OCI-LY7 (cell line): Measurements from ENCODE around the gene PRRC2B. TPM values are rescaled to one million over a fixed set of nuclear protein-coding genes. Genes with fewer than 3 reads are reported as not detected.

Source experiments
- BruUV-seq: library from RNA; stranded (reverse); fragments of 400-500 nt; replicated peaks from 2 replicates; lab custom pipeline; 2021; lab: Mats Ljungman, UMichigan
- CTCF ChIA-PET: fragments of 300-600 bp; sonication (Branson Sonifier 250); formaldehyde crosslinking; loops from one replicate; lab custom pipeline; 2022; ENCODE audit warnings: antibody characterized with exemption; ENCODE audit not compliant: unreplicated experiment; lab: Charles Lee
- POLR2A ChIA-PET: fragments of 300-600 bp; sonication (Branson Sonifier 250); formaldehyde crosslinking; loops from one replicate; lab custom pipeline; 2022; ENCODE audit warnings: antibody characterized with exemption; lab: Charles Lee
- DNase-seq: peaks from one replicate; pipeline ENCODE4 v3.0.0-alpha.2; 2015; ENCODE audit warnings: low spot score
- H2AFZ ChIP-seq: fragments of 200-600 bp; sonication (generic), shearing (Covaris generic); 2 replicates; pipeline ENCODE4 v1.6.1; 2014; ENCODE audit warnings: mild to moderate bottlenecking, antibody characterized with exemption, low read length, moderate library complexity
- H3K27ac ChIP-seq: fragments of 200-600 bp; sonication (generic); 2 replicates; pipeline ENCODE4 v1.5.1; 2014; ENCODE audit warnings: mixed run types, low read depth, mild to moderate bottlenecking, moderate library complexity, low read length, inconsistent platforms; ENCODE audit not compliant: poor library complexity, severe bottlenecking
- H3K36me3 ChIP-seq: fragments of 200-600 bp; sonication (generic); 2 replicates; pipeline ENCODE4 v1.6.1; 2014; ENCODE audit warnings: mild to moderate bottlenecking, antibody characterized with exemption, low read length, moderate library complexity, mixed read lengths; ENCODE audit not compliant: insufficient read depth
- H3K4me1 ChIP-seq: fragments of 200-600 bp; sonication (generic); 2 replicates; pipeline ENCODE4 v1.5.1; 2014; ENCODE audit warnings: mild to moderate bottlenecking, low read length; ENCODE audit not compliant: insufficient read depth, poor library complexity, severe bottlenecking
- H3K4me2 ChIP-seq: fragments of 200-600 bp; sonication (generic); 2 replicates; pipeline ENCODE4 v1.6.1; 2014; ENCODE audit warnings: mild to moderate bottlenecking, low read length
- H3K4me3 ChIP-seq: fragments of 200-600 bp; sonication (generic); 2 replicates; pipeline ENCODE4 v1.5.1; 2014; ENCODE audit warnings: mild to moderate bottlenecking, low read depth, low read length; ENCODE audit not compliant: poor library complexity, severe bottlenecking
- H3K79me2 ChIP-seq: fragments of 200-600 bp; sonication (generic); 2 replicates; pipeline ENCODE4 v1.6.1; 2016; ENCODE audit warnings: low read depth, mild to moderate bottlenecking, low read length, moderate library complexity, mixed read lengths; ENCODE audit not compliant: insufficient read depth
- H3K9me2 ChIP-seq: fragments of 200-600 bp; sonication (generic); 2 replicates; pipeline ENCODE4 v1.6.1; 2016; ENCODE audit warnings: mild to moderate bottlenecking, low read length, mixed read lengths; ENCODE audit not compliant: insufficient read depth
- H3K9me3 ChIP-seq: fragments of 200-600 bp; sonication (generic); 2 replicates; pipeline ENCODE4 v1.6.1; 2014; ENCODE audit warnings: mild to moderate bottlenecking, mixed run types, low read length, mixed read lengths
- H4K20me1 ChIP-seq: fragments of 200-600 bp; sonication (generic); 2 replicates; pipeline ENCODE4 v1.6.1; 2014; ENCODE audit warnings: mild to moderate bottlenecking, antibody characterized with exemption, low read length, moderate library complexity, mixed read lengths; ENCODE audit not compliant: insufficient read depth
- CTCF ChIP-seq: fragments of 200-600 bp; sonication (generic); conservative IDR thresholded peaks from 2 replicates; pipeline ENCODE4 v1.5.1; 2014; ENCODE audit warnings: mild to moderate bottlenecking, antibody characterized with exemption, low read length, moderate library complexity, mixed read lengths
- EZH2phosphoT487 ChIP-seq: fragments of 200-600 bp; sonication (generic); IDR thresholded peaks from 2 replicates; pipeline ENCODE4 v1.6.1; 2018; ENCODE audit warnings: low read depth, borderline replicate concordance, mild to moderate bottlenecking, mixed run types, antibody characterized with exemption, low read length, moderate library complexity, mixed read lengths
- intact Hi-C: fragments of 100-400 bp; cut with micrococcal nuclease; formaldehyde crosslinking; loops from one replicate; pipeline ENCODE4 v1.10.0; 2022; ENCODE audit not compliant: unreplicated experiment
- total RNA-seq, 2 experiments: library from RNA; depleted of rRNA in 1 of 2; stranded (reverse); fragments of >200 nt in 1 of 2; shearing (Covaris generic) in 1 of 2; gene quantifications; 2 replicates each; pipeline ENCODE4 v1.2.3, GENCODE V29; 2014 to 2022

The PRRC2B gene
- total RNA-seq, 2 experiments from 2014 or later, result 84.2 to 210 TPM

GRCh38 chr9:131358556-131358955 is 35.3 kb upstream of the PRRC2B start:
- CTCF ChIA-PET, result no interaction called here
- DNase-seq, result no peak
- no peak overlapping the region for H3K4me2 ChIP-seq
- POLR2A ChIA-PET, result interaction anchor here (0.6 kb wide), 1 partner anchor 123 kb away, joined by 3 read pairs; no protein-coding TSS in a partner anchor
- H2AFZ ChIP-seq, result no peak overlapping the region
- H4K20me1 ChIP-seq, result no peaks in the 10 kb centered on the region
- no peak overlapping the region for H3K27ac ChIP-seq
- TF ChIP-seq EZH2phosphoT487 (no peak), CTCF (no peak)
- H3K4me3 ChIP-seq, result no peak overlapping the region
- no TSS peak for BruUV-seq
- intact Hi-C loops, result no loop called here
- no peaks in the 10 kb centered on the region for H3K9me2 ChIP-seq
- H3K9me3 ChIP-seq, result no peaks in the 10 kb centered on the region
- H3K4me1 ChIP-seq, result peaks cover 4% of the 10 kb centered on the region
- no peaks in the 10 kb centered on the region for H3K36me3 ChIP-seq
- H3K79me2 ChIP-seq, result no peaks in the 10 kb centered on the region

- Histone ChIP-seq H3K9me3 (no peaks in the 10 kb centered on the region), H3K4me1 (peaks cover 3% of the 10 kb centered on the region), H3K4me2 (no peak overlapping the region), H4K20me1 (no peaks in the 10 kb centered on the region), H3K27ac (no peak overlapping the region), H3K9me2 (no peaks in the 10 kb centered on the region), H3K36me3 (no peaks in the 10 kb centered on the region), H2AFZ (no peak overlapping the region), H3K4me3 (no peak overlapping the region), H3K79me2 (no peaks in the 10 kb centered on the region)
- ChIA-PET CTCF (no interaction called here), POLR2A (interaction anchor here (0.6 to 1.1 kb wide), 3 partner anchors 12 to 146 kb away, joined by 3 to 5 read pairs (median 3); no protein-coding TSS in a partner anchor)
- no peak for DNase-seq
- TF ChIP-seq EZH2phosphoT487, result no peak
- no peak for TF ChIP-seq CTCF
- no TSS peak for BruUV-seq
- intact Hi-C loops, result no loop called here
Measured at GRCh38 chr9:131361202-131361833, 32.6 kb upstream of the PRRC2B start.

GRCh38 chr9:131365546-131365945 is 28.3 kb upstream of the PRRC2B start:
- ChIA-PET POLR2A (no interaction called here), CTCF (no interaction called here)
- H3K4me2 ChIP-seq, result no peak overlapping the region
- no peaks in the 10 kb centered on the region for H3K9me2 ChIP-seq
- no peaks in the 10 kb centered on the region for H4K20me1 ChIP-seq
- no peak overlapping the region for H3K4me3 ChIP-seq
- no peaks in the 10 kb centered on the region for H3K9me3 ChIP-seq
- TF ChIP-seq EZH2phosphoT487, result no peak
- no peak for TF ChIP-seq CTCF
- no peaks in the 10 kb centered on the region for H3K36me3 ChIP-seq
- intact Hi-C loops, result no loop called here
- no peak overlapping the region for H2AFZ ChIP-seq
- no TSS peak for BruUV-seq
- H3K79me2 ChIP-seq, result no peaks in the 10 kb centered on the region
- peaks cover 3% of the 10 kb centered on the region for H3K4me1 ChIP-seq
- no peak for DNase-seq
- no peak overlapping the region for H3K27ac ChIP-seq
